A673 (cell line): ENCODE results near the gene ANXA2R. TPM values are rescaled to one million over a fixed set of nuclear protein-coding genes. Genes with fewer than 3 reads are reported as not detected.

Experiments used
- BruUV-seq: library from RNA; stranded (reverse); fragments of 400-500 nt; replicated peaks from 2 replicates; lab custom pipeline; 2021; lab: Mats Ljungman, UMichigan
- CTCF ChIA-PET: fragments of 300-600 bp; sonication (Branson Sonifier 250); formaldehyde crosslinking; loops from one replicate; lab custom pipeline; 2022; ENCODE audit warnings: antibody characterized with exemption; lab: Charles Lee
- POLR2A ChIA-PET: fragments of 300-600 bp; sonication (Branson Sonifier 250); formaldehyde crosslinking; loops from one replicate; lab custom pipeline; 2022; ENCODE audit warnings: antibody characterized with exemption; ENCODE audit not compliant: low non-redundant PET; lab: Charles Lee
- DNase-seq: peaks from one replicate; pipeline ENCODE4 v3.0.0-alpha.2; 2015; ENCODE audit warnings: low spot score
- H3K27ac ChIP-seq: fragments of 200-600 bp; sonication (generic); 2 replicates; pipeline ENCODE4 v1.5.1; 2016; ENCODE audit warnings: mixed run types, low read depth, mild to moderate bottlenecking, mixed read lengths, antibody characterized with exemption, low read length; ENCODE audit not compliant: poor library complexity, severe bottlenecking
- H3K27me3 ChIP-seq: fragments of 200-600 bp; sonication (generic); replicated peaks from 2 replicates; pipeline ENCODE4 v1.6.1; 2017; ENCODE audit warnings: mixed run types, low read depth, mild to moderate bottlenecking, mixed read lengths, antibody characterized with exemption, low read length; ENCODE audit not compliant: insufficient read depth, poor library complexity
- H3K36me3 ChIP-seq: fragments of 200-600 bp; sonication (generic); 2 replicates; pipeline ENCODE4 v1.6.1; 2016; ENCODE audit warnings: mixed run types, mild to moderate bottlenecking, mixed read lengths, antibody characterized with exemption, low read length; ENCODE audit not compliant: insufficient read depth, poor library complexity, severe bottlenecking
- H3K4me1 ChIP-seq: fragments of 200-600 bp; sonication (generic); 2 replicates; pipeline ENCODE4 v1.6.1; 2017; ENCODE audit warnings: mixed run types, mild to moderate bottlenecking, mixed read lengths, antibody characterized with exemption, low read length; ENCODE audit not compliant: insufficient read depth, poor library complexity, severe bottlenecking
- H3K4me3 ChIP-seq: fragments of 200-600 bp; sonication (generic); 2 replicates; pipeline ENCODE4 v1.5.1; 2016; ENCODE audit warnings: low read depth, mixed run types, mild to moderate bottlenecking, mixed read lengths, low read length; ENCODE audit not compliant: poor library complexity, severe bottlenecking
- H3K9me3 ChIP-seq: fragments of 200-600 bp; sonication (generic); 2 replicates; pipeline ENCODE4 v1.6.1; 2016; ENCODE audit warnings: mixed run types, low read depth, mild to moderate bottlenecking, mixed read lengths, antibody characterized with exemption, low read length; ENCODE audit not compliant: poor library complexity, severe bottlenecking
- EZH2 ChIP-seq: fragments of 200-600 bp; sonication (generic); IDR thresholded peaks from 2 replicates; pipeline ENCODE4 v1.6.1; 2017; ENCODE audit warnings: borderline replicate concordance, low read depth, mild to moderate bottlenecking, mixed read lengths, antibody characterized with exemption, low read length; ENCODE audit not compliant: poor library complexity, severe bottlenecking
- intact Hi-C: fragments of 100-400 bp; cut with micrococcal nuclease; formaldehyde crosslinking; loops from one replicate; pipeline ENCODE4 v1.10.0; 2022; ENCODE audit not compliant: unreplicated experiment
- total RNA-seq: library from RNA; stranded (reverse); gene quantifications from 2 replicates; pipeline ENCODE4 v1.2.3, GENCODE V29; 2021
- TF ChIP-seq, protein P1 (sequence below): fragments of 300-800, 200-600 bp; sonication (generic); conservative IDR thresholded peaks from 2 replicates; pipeline ENCODE4 v1.5.1; 2017; ENCODE audit warnings: low read depth, mild to moderate bottlenecking, antibody characterized with exemption, low read length, moderate library complexity, mixed read lengths

ANXA2R gene
- total RNA-seq, 1 experiment from 2014 or later = 1.4 TPM

GRCh38 chr5:43041669-43042175 lies 1.6 kb upstream of the ANXA2R start:
- no peaks in the 10 kb centered on the region for H3K9me3 ChIP-seq
- H3K4me1 ChIP-seq = no peaks in the 10 kb centered on the region
- intact Hi-C loops = loop anchor here (1.0 to 2.0 kb wide), 4 partner anchors 21 to 91 kb away; no protein-coding TSS in a partner anchor
- H3K36me3 ChIP-seq = no peaks in the 10 kb centered on the region
- peak overlapping the region; percentile 62 for H3K4me3 ChIP-seq
- H3K27me3 ChIP-seq = no peaks in the 10 kb centered on the region
- ChIA-PET CTCF (interaction anchor here (1.4 to 3.2 kb wide), 5 partner anchors 22 to 133 kb away, joined by 3 to 10 read pairs (median 7); no protein-coding TSS in a partner anchor), POLR2A (no interaction called here)
- peak overlapping the region; percentile 88 for H3K27ac ChIP-seq
- no TSS peak for BruUV-seq
- peak; percentile 82 for DNase-seq
- TF ChIP-seq, protein P1, sequence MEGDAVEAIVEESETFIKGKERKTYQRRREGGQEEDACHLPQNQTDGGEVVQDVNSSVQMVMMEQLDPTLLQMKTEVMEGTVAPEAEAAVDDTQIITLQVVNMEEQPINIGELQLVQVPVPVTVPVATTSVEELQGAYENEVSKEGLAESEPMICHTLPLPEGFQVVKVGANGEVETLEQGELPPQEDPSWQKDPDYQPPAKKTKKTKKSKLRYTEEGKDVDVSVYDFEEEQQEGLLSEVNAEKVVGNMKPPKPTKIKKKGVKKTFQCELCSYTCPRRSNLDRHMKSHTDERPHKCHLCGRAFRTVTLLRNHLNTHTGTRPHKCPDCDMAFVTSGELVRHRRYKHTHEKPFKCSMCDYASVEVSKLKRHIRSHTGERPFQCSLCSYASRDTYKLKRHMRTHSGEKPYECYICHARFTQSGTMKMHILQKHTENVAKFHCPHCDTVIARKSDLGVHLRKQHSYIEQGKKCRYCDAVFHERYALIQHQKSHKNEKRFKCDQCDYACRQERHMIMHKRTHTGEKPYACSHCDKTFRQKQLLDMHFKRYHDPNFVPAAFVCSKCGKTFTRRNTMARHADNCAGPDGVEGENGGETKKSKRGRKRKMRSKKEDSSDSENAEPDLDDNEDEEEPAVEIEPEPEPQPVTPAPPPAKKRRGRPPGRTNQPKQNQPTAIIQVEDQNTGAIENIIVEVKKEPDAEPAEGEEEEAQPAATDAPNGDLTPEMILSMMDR = no peak
- no peak for TF ChIP-seq EZH2

DNA sequence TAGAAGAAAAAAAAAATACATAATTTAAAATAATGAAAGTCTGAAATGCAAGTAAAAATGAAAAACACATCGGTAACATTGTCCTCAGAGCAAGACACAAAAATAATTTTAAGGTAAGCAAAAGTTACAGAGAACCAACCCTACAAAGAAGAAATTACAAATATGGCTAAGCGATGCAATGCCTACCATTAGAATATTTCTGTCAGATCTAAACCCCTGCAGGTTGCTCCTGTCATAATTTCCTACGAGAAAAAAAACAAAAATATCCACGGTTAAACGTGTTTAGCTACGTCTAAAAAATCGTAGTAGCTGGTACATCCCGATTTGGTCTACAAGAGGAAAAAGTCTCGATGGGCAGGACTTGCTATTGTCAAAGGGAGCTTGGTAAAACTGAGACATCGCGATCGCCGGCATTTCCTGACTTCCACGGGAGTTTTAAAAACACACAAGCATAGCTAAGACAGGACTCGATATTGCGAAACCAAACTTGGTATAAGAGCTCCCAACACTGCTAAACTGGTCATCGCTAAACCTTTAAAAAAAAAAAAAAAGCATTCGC lies 1.1 kb upstream of the ANXA2R start:
- peak; percentile 65 for DNase-seq
- TF ChIP-seq, protein P1 = no peak
- no peak for TF ChIP-seq EZH2
- Histone ChIP-seq H3K27ac (peak overlapping the region; percentile 88), H3K9me3 (no peaks in the 10 kb centered on the region), H3K27me3 (no peaks in the 10 kb centered on the region), H3K4me3 (peak overlapping the region; percentile 62), H3K36me3 (no peaks in the 10 kb centered on the region), H3K4me1 (no peaks in the 10 kb centered on the region)
- ChIA-PET CTCF (interaction anchor here (0.6 to 3.2 kb wide), 7 partner anchors 21 to 188 kb away, joined by 3 to 10 read pairs (median 6); no protein-coding TSS in a partner anchor), POLR2A (no interaction called here)
- BruUV-seq = TSS peak; percentile 24
- intact Hi-C loops = loop anchor here (2.0 kb wide), 2 partner anchors 20 to 90 kb away; no protein-coding TSS in a partner anchor

DNA sequence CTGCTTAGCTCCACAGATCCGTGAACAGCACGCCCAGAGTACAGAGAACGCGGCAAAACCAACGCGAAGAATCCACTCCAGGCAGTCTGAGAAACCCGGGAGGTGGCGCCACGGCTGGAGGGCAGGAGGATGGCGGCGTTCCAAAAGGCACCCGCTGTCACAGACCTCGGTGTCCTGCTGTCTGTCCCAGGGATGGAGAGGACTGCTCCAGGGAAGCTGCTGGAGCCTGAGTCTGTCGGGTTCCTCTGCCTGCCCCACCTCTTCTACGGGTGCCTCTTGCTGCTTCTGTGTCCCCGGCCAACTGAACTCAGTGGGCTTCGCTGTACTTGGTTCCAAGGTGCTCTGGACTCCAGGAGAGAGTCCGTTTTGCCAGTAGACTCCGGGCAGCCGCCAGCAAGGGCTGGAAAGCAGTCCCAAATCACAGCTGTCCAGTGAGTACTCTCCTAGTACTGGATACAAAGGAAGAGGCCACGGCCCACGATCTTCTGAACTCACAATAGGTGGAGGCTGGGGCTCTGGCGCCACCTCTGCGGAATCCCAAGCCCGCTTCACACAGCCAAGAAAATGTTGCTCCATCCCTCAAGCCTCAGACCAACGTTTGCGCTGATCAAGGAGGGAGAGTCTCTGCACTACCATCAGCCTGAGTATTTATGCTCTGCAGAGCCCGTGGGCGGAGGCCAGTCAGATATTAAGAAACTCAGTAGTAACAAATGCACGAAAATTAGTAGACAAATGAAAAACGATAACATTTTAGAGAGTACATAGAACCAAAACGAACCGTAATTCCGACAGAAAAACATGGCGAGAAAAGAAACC lies 440 bp downstream of the ANXA2R start:
- DNase-seq = peak; percentile 85
- Histone ChIP-seq H3K4me1 (no peaks in the 10 kb centered on the region), H3K27me3 (no peaks in the 10 kb centered on the region), H3K27ac (peak overlapping the region; percentile 68), H3K36me3 (no peaks in the 10 kb centered on the region), H3K4me3 (peak overlapping the region; percentile 62), H3K9me3 (no peaks in the 10 kb centered on the region)
- TF ChIP-seq, protein P1 = peak; percentile 39; the same call in 1 of the 2 replicates
- no peak for TF ChIP-seq EZH2
- no TSS peak for BruUV-seq
- intact Hi-C loops = loop anchor here (1.0 to 2.0 kb wide), 4 partner anchors 19 to 127 kb away; no protein-coding TSS in a partner anchor
- ChIA-PET POLR2A (no interaction called here), CTCF (interaction anchor here (1.5 kb wide), 1 partner anchor 19 kb away, joined by 3 read pairs; no protein-coding TSS in a partner anchor)
